AML-193 (cell line): ENCODE measurements around the gene NUDT14.

Experiments used
- DNase-seq, 2 experiments: peaks; one replicate each; lab custom pipeline; 2025; lab: John Stamatoyannopoulos, UW

NUDT14 gene

DNA sequence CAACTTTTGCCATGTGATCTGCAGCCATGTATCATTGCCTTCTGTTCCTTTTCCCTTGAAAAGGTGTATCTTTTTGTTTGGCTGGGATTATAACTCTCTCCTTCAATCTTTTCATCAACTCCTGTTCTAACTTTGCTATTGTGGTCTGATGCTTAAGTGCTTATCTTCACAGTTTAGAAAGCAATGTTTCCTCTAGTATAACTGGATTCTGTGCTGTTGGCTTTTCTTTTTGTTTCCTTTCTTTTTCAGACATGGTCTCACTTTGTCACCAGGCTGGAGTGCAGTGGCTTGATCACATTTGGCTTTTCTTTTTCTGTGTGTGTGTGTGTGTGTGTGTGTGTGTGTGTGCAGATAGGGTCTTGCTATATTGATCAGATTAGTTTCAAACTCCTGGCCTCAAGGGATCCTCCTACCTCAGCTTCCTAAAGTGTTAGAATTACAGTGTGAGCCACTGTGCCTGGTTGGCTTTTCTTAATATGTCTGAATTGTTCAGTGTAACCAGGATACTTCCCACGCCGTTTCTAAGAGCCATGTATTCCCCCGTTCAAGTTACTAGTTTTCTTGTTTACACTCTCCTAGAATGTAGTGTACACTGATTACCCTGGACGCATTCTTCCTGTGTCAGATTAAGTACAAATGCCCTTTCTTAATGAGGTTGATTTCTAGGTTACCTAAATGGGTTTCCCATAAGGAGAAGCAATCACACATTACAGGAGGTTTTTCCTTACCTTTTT, 48.0 kb downstream of the NUDT14 start:
- DNase-seq, result no peak

DNA sequence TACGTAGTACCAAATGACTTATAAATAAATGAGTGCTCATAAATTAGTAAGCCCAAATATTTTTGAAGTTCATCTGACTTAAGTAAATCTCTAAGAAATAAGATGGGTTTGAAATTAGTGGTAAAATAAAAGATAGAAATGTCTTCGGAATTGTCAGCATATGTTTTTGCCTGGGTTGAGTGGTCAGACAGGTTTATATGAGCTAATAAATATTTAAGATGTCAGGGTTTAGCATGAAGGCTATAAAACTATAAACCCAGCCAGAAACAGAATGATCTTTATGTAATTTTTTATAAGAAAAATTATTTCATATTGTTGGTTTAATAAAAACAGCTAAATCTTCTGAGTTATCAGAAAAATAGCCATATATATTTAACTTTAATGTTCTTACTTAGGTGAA, 49.9 kb downstream of the NUDT14 start:
- DNase-seq, result no peak

DNA sequence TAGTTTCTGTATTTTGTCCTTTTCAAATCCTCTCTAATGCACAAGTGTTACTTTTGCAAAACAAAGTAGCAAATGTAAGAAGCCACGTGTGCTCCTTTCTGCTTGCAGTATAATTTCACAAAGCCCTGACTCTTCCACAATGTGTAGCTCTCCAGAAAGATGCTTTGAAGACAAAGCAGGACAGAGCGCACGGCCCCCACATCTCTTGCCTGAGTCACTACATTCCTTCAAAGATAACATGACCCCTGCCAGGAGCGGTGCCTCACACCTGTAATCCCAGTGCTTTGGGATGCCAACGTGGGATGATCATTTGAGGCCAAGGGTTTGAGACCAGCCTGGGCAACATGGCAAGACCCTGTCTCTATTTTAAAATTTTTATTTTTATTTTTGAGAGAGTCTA, 53.1 kb downstream of the NUDT14 start:
- no peak for DNase-seq

DNA sequence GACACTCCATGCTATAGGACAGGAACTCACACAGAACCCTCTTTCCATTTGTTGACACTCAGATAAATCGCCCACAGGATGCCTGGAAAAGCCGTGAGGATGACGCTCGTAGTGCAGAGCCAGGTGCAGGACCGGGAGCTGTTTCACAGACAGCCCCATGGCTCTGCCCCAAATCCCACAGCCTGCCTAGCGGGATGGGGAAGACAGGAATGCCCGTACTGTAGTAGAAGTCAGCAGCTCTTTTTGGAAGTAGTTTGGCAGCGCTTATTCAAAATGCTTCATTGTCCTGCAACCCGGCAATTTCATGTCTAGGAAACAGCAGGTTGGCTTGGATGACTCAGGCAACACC, 54.2 kb downstream of the NUDT14 start:
- no peak for DNase-seq

DNA sequence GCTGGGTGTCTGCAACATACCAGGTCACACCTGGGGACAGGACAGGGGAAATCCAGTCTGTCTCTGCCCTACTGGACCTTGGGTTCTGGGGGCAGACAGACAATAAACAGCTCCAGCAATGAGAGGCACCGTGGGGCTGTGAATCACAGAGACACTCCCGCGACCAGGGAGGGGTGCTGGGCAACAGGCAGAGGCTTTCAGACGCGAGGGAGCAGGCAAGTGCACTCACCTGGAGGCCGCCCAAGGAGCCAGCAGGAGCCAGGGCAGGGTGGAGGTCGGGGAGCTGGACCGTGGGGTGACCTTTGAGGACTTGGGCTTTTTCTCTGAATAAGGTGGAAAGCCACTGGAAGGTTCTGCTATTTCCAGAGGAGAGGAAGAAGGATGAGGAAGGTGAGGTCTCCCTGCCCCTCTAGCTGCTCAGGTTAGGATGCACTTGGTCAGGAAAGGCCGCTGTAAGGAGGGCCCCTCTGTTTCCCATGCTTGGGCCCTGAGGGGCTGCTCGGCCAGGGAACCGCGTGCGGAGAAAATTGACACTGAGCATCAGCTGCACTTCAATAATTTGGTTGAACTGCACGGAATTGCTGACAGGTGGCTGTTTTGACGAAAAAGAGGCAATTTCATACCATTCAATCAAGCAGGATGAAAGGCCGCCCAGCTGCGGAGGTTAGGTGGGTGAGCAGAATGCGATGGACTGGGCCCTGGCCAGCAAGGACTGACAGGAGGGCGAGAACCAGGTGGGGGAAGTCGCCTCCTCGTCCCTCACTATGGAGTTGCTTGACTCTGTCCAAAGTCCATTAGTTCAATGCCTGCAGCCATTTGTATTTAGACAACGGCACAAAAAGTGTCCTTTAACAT, 54.8 kb downstream of the NUDT14 start:
- no peak for DNase-seq

DNA sequence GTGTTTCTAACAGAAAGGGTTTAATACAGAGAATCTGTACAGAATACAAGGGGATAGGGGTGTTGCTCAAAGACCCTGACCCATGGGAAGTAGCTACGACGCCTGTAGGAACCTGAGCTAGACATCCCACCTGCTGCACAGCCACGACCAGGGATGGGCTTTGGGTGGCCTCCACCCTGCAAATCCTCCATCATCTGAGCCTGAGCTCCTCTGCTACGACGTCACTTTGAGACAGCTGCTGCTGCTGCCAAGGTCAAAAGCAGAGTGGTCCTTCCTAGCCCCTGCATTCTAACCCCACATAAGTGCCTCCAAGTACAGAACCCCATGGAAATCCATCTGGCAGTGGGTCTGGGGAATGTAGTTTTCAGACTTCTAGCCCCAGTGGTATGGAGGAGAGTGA, 56.3 kb downstream of the NUDT14 start:
- no peak for DNase-seq

DNA sequence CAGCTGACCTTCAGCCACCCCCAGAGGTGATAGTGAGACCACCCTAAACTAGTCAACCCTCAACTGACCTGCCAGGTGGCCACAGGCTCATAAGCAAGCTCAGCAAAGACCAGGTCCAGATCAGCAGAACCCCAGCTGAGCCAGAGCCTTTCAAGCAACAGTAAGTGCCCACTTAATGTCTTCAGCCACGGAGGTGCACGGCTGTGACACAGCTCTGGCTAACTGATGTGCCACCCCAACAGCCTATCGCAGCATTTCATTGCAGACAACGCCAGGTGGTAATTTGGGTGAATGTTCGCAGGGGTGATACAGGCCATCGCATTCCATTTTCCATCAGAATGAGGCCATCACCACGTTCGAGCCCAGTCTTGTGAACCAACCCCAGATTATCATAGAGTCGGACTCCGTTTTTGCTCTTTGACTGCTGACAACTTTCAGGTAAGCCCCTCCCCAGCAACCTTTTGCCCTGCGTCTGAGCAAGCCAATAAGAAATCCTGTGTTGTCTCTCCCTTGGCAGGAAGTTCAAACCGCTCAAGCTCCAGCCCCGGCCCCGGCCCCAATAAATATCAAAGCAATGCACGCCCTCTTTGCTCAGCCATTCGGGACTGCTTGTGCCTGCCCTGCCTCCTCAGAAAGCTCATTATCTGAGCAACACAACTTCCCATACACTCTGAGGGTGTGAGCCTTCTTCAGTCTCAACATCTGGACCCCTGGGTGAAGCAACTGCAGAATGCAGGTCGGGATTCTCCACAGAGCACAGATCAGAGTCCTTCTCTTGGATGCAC, 56.9 kb downstream of the NUDT14 start:
- DNase-seq, result no peak

DNA sequence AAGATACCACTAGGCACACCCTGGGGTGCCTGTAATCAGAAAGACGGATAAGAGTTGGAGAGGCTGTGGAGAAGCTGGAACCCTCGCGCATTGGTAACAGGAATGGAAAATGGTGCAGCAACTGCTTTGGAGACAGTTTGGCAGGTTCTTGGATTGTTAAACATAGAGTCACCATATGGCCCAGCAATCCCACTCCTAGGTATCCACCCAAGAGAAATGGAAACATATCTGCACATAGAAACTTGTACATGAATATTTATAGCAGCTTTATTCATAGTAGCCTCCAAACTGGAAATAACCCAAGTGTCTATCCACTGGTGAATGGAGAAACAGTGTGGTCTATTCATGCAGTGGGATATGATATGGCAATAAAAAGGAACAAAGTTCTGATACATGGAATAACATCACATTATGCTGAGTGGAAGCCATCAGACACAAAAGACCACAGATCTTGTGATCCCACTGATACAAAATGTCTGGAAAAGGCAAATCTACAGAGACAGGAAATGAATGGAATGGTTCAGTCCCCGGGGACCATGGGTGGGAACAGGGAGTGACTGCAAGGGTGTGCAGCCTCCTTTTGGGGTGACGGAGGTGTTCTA, 57.9 kb downstream of the NUDT14 start:
- no peak for DNase-seq
